GM21825 (cell line): ENCODE measurements around the gene POC1A.
A peak's percentile ranks its signal among the peaks of the same experiment; 100 is the strongest.
"Not testable (repeated sequence)": the region's sequence is repeated elsewhere in the genome, so short reads cannot be mapped to it uniquely, and the experiment has no call there.

Experiments used
- ATAC-seq: cut with Tn5 transposase; IDR thresholded peaks from one replicate; pipeline ENCODE4 v1.9.1; 2021; ENCODE audit warnings: mild to moderate bottlenecking, moderate library complexity; ENCODE audit not compliant: unreplicated experiment

POC1A gene

GRCh38 chr3:52153389-52154096 is 680 bp downstream of the POC1A start:
- ATAC-seq, result peak; percentile 14

DNA sequence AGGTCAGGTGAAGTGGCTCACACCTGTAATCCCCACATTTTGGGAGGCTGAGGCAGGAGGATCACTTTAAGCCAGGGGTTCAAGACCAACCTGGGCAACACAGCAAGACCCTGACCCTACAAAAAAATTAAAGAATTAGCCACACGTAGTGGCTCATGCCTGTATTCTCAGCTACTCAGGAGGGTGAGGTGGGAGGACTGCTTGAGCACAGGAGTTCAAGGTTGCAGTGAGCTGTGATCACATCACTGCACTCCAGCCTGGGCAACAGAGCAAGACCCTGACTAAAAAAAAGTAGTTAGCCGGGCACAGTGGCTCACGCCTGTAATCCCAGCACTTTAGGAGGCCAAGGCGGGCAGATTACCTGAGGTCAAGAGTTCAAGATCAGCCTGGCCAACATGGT is 2.2 kb downstream of the POC1A start:
- ATAC-seq, result not testable (repeated sequence)

DNA sequence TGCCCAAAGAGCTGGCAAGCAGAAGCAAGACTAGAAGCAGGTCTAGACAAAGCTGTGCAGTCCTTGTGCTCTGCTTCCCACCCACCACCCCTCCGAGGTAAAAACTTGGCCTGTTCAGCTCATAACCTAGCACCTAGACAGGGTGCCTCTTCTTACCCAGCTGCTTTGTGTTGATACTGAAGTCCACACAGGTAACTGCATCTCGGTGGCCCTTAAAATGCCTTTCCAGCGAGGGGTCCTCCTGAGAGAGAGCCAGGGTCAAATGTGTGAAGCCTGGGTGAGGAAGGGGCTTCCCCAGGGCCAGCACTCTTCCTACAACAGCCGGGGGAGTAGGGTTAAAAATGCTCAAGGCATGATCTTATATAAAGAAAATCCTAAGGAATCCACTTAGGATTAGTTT is 3.4 kb downstream of the POC1A start:
- no peak for ATAC-seq

DNA sequence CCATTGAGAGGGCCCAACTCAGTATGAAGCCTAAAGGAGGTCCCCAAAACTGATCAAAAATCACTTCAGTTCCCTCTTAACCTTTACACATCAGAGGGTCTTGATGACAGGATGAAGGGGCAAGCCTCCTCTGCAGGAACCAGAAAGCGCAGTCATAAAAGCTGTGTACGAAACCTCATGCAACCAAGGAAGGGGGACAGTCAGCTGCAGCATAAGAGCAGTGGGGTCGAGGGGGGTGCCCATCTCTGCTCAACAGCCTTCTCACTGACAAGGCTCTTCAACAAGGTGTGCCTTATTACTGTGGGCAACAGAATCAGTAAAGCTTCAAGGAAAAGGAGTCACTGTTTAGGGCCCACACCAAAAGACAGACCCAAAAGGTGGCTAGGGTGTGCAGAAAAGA is 3.9 kb downstream of the POC1A start:
- ATAC-seq, result no peak

- no peak for ATAC-seq
Observed at GRCh38 chr3:52149726-52150125, 4.5 kb downstream of the POC1A start.

DNA sequence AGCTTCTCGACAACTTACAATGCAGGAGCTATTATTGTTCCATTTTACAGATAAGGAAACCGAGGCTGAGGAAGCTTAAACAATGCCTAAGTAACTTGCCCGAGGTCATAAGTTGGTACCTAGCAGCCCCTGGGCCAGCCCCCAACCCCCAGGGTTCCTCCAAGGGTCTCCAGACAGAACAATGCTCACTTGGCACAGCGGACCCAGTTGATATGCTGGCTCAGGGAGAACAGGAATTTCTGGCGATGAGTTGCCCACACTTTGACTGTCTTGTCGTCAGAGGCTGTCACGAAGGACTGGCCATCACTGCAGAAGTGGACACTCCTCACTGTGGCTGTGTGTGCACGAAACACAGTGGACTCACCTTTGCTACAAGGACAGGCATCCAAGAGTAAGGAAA is 5.2 kb downstream of the POC1A start:
- ATAC-seq, result no peak

DNA sequence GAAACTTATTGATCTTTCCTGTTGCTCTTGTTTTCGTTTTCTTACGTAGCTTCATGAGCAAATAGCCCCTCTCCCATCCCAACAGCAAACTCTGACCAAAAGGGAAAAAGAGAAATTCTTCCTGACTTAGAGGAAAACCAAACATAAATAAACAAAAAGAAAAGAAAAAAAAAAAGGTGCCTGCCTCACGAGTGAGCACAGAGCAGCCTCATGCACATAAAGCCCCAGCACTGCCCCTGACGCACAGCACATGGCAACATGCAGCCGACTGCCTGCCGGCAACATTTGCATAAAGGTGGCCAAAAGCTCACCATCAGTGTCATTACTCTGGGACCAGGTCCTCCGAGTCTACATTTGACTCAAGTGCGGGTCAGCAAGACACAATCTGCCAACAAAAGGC is 6.4 kb downstream of the POC1A start:
- no peak for ATAC-seq

- no peak for ATAC-seq
Observed at GRCh38 chr3:52146811-52147210, 7.4 kb downstream of the POC1A start.

- no peak for ATAC-seq
Observed at GRCh38 chr3:52146189-52146588, 8.0 kb downstream of the POC1A start.

DNA sequence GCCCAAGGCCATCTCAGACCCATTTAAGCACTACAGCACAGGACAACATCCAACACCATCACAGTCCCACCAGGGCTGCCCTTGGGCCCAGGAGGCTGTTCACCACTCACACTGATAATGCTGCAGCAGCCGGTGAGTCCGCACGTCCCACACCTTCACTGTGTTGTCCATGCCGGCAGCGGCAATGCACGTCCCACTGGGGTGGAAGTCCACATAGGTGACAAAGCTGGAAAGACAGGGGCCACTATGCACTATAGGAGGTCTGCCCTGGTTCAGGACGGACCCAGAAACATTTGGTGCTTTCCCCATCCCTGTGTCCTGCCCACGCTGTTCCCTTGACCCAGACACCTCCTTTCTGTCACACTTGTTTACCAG is 8.5 kb downstream of the POC1A start:
- no peak for ATAC-seq

- ATAC-seq, result no peak
Observed at GRCh38 chr3:52144796-52145735, 9.2 kb downstream of the POC1A start.

DNA sequence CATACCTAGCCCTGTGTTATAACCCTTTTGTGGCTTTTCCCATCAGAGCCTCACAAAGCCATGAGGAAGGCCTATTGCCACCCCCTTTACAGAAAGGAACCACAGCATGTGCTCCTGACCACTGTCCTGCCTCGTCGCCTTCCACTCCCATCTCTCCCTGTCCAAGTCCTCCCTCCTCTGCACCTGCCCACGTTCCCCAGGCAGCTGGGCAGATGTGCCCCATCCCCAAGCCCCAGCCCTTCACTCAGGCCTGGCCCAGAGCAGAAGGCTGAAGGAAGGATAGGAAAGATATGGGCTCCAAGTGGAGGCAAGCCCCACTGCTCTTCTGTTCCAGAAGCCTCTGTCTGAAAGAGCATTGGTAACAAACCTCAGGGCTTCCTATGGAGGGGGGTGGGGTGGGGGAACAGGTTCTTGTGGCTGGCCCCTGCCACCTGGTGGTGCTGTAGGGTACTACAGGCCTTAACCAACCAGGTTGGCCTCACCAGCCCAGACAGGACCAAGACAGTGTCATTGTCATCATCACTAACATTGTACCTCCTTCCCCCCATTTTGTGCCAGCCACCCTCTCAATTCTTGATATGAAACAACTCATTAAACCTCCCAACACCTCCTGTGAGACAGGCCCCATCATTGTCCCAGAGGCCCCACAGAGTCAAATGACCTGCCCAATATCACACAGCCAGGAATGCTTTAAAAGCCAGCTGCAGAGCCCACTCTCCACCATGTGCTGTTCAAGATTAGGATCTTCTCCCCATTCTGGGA is 10.0 kb downstream of the POC1A start:
- ATAC-seq, result peak; percentile 58

DNA sequence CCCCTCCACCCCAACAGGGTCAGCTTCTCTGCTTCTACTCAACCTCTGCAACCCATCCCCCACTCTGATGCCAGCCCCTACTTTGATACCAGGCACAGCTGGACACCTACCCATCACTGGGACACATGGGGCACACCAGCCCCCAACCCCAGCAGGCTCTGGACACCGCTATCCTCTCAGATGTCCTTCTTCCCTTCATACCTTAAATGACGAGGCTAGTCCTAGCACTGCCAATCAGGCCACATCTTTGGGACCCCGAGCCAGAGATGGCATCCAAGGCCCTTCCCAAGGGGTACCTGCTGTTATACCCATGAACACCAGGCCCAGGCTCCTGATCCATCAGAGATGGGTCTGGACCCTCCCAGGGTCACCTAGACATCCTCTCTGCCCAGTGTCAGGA is 10.6 kb downstream of the POC1A start:
- ATAC-seq, result no peak

- no peak for ATAC-seq
Observed at GRCh38 chr3:52143156-52143555, 11.1 kb downstream of the POC1A start.

GRCh38 chr3:52141751-52142150 is 12.5 kb downstream of the POC1A start:
- ATAC-seq, result no peak

GRCh38 chr3:52140769-52141168 is 13.5 kb downstream of the POC1A start:
- ATAC-seq, result no peak

DNA sequence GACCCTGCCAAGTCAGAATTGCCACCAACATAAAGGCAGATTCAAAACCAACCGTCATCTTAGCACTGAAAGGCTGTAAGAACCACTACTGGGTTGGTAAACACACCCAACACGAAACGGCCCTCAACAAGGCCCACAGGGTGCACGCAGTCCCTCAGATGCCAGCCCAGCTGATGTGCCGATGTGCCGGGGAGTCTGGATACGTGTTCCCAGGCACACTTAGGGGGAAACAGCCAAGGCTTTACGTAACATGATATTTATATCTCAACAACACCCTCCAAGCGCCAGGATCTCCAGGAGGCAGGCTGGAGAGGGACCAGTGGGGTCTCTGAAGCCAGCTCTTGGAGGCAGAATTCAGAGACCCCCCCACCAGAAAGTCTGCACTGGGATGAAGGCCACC is 14.2 kb downstream of the POC1A start:
- no peak for ATAC-seq

GRCh38 chr3:52137311-52137710 is 16.9 kb downstream of the POC1A start:
- ATAC-seq, result no peak

GRCh38 chr3:52136513-52136912 is 17.7 kb downstream of the POC1A start:
- no peak for ATAC-seq

GRCh38 chr3:52135332-52135731 is 18.9 kb downstream of the POC1A start:
- ATAC-seq, result no peak

DNA sequence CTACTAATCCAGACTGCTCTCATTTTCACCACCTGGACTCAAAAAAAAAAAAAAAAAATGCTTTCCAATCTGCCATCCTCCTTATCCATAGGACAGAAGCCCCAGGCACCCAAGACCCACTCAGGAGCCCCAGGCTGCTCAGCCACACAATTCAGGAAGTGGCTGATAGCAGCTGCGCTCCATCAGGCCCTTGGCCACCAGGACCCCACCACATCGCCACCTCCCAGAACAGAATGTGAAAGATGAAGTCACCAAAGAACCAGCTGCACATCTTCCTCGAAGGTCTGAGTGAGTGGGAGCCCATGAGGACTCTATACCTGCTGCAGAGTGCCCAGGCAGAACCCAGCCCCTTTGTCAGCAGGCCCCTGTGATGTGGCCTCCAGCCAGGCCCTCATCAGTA is 19.5 kb downstream of the POC1A start:
- no peak for ATAC-seq

DNA sequence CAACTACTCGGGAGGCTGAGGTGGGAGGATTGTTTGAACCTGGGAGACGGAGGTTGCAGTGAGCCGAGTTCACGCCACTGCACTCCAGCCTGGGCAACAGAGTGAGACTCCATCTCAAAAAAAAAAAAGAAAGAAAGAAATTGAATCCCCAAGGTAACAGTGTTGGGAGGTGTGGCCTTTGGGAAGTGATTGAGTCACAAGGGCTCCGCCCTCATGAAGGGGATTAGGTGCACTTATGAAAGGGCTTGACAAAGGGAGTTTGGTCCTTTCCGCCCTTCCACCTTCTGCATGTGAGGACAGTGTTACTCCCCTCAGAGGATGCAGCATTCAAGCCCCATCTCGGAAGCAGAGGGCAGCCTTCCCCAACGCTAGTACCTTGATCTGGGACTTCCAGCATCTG is 21.3 kb downstream of the POC1A start:
- ATAC-seq, result no peak
